C4-2B (cell line): ENCODE data around the gene COQ10A.

Source experiments
- CTCF ChIP-seq: fragments of 450-650 bp; conservative IDR thresholded peaks from 2 replicates; pipeline ENCODE4 v1.5.1; 2017; ENCODE audit warnings: mild to moderate bottlenecking
- ZFX ChIP-seq: fragments of 450-650 bp; IDR thresholded peaks from 2 replicates; pipeline ENCODE4 v1.6.1; 2017

GRCh38 chr12:56236985-56237384, 29.8 kb upstream of the COQ10A start:
- no peak for TF ChIP-seq CTCF
- no peak for TF ChIP-seq ZFX
